ENCODE results near the gene SNX32. TPM values are rescaled to one million over a fixed set of nuclear protein-coding genes. Genes with fewer than 3 reads are reported as not detected.

Gene SNX32
- total RNA-seq, 1 experiment from 2014 or later = not detected

- POLR2A ChIA-PET = interaction anchor here (0.6 to 5.3 kb wide), 15 partner anchors 10 to 530 kb away, joined by 3 to 84 read pairs (median 4); partner anchors contain the start of genes CCDC85B, FIBP, KAT5 and PCNX3
- Histone ChIP-seq H4K20me1 (ENCODE audit: insufficient read depth) (peaks cover 15% of the 10 kb centered on the region; the same call in 1 of the 2 replicates), H3K79me2 (ENCODE audit: insufficient read depth, low read length) (peaks cover 62% of the 10 kb centered on the region), H3K27me3 (ENCODE audit: insufficient read depth, low read length) (no peaks in the 10 kb centered on the region), H3K4me3 (replicated peaks in 1 of 2; ENCODE audit: low read depth in 1 of 2, low read length in 2 of 2) (peak within 1 kb of the TSS; percentile 85 to 100), H3K9ac (ENCODE audit: low read length) (peak within 1 kb of the TSS; percentile 99), H3K9me3 (ENCODE audit: control insufficient read depth in 1 of 2, insufficient read depth in 1 of 2, low read depth in 1 of 2, low read length in 2 of 2) (no peaks in the 10 kb centered on the region), H3K9me2 (ENCODE audit: insufficient read depth) (no peaks in the 10 kb centered on the region), H2AFZ (ENCODE audit: low read depth, low read length, poor library complexity, severe bottlenecking) (peak within 1 kb of the TSS; percentile 50), H3K27ac (ENCODE audit: low read depth, low read length) (peak within 1 kb of the TSS; percentile 97), H3K36me3 (ENCODE audit: control insufficient read depth in 1 of 2, insufficient read depth in 2 of 2, low read length in 2 of 2) (peaks cover 27 to 43% of the 10 kb centered on the region in 2 experiments), H3K4me2 (ENCODE audit: low read length) (peak within 1 kb of the TSS; percentile 77), H3K4me1 (ENCODE audit: control insufficient read depth in 1 of 2, insufficient read depth in 2 of 2, low read length in 2 of 2) (peaks cover 23 to 44% of the 10 kb centered on the region in 2 experiments)
- no TSS peak for BruUV-seq (replicated peaks)
- ATAC-seq = peak; percentile 62
- peak; percentile 92 for DNase-seq (ENCODE audit: low read depth, low spot score)
- RAD21 ChIA-PET (ENCODE audit: low non-redundant PET in 1 of 2, low total read pairs in 2 of 2, uncharacterized antibody in 2 of 2, unreplicated experiment in 2 of 2) = no interaction called here
- peak; percentile 99 for TF ChIP-seq POLR2AphosphoS5 (IDR thresholded peaks at IDR 0.05; ENCODE audit: low read depth, low read length)
- TF ChIP-seq TCF7L2 (IDR thresholded peaks at IDR 0.05; ENCODE audit: borderline replicate concordance, extremely low read depth, insufficient read depth, insufficient read length) = peak; percentile 62
- peak; percentile 96 for TF ChIP-seq POLR2A (IDR thresholded peaks at IDR 0.05; ENCODE audit: borderline replicate concordance, extremely low read depth, insufficient read depth, insufficient read length)
- TF ChIP-seq MAX (IDR thresholded peaks at IDR 0.05) = no peak
- CTCF ChIA-PET = interaction anchor here (0.6 to 4.3 kb wide), 3 partner anchors 27 to 78 kb away, joined by 4 to 82 read pairs (median 16); partner anchors contain the start of genes AP5B1, CCDC85B and FIBP
- intact Hi-C loops (cut with micrococcal nuclease) = loop anchor here (1.0 kb wide), 1 partner anchor 146 kb away; the partner anchor contains the start of gene KAT5
These were observed 24.3 kb downstream of the SNX32 start, which contains the start of gene CFL1 for GRCh38 chr11:65857853-65858680. Gene CFL1, minus strand, starts transcription at chr11:65858180. Its CDS starts 81 bp downstream, at chr11:65858099.

GRCh38 chr11:65858681-65859087 lies 24.9 kb downstream of the SNX32 start:
- POLR2A ChIA-PET = interaction anchor here (0.6 to 5.3 kb wide), 18 partner anchors 7 to 530 kb away, joined by 3 to 84 read pairs (median 6); partner anchors contain the start of genes BANF1, CCDC85B, FIBP and FOSL1
- intact Hi-C loops (cut with micrococcal nuclease) = loop anchor here (1.0 kb wide), 2 partner anchors 146 to 243 kb away; partner anchors contain the start of genes KAT5 and PCNX3
- ATAC-seq = no peak
- Histone ChIP-seq H2AFZ (ENCODE audit: low read depth, low read length, poor library complexity, severe bottlenecking) (peak overlapping the region; percentile 50), H3K9me3 (ENCODE audit: control insufficient read depth in 1 of 2, insufficient read depth in 1 of 2, low read depth in 1 of 2, low read length in 2 of 2) (no peaks in the 10 kb centered on the region), H3K9ac (ENCODE audit: low read length) (peak overlapping the region; percentile 99), H3K4me2 (ENCODE audit: low read length) (peak overlapping the region; percentile 77), H4K20me1 (ENCODE audit: insufficient read depth) (peaks cover 15% of the 10 kb centered on the region; the same call in 1 of the 2 replicates), H3K27me3 (ENCODE audit: insufficient read depth, low read length) (no peaks in the 10 kb centered on the region), H3K27ac (ENCODE audit: low read depth, low read length) (peak overlapping the region; percentile 97), H3K9me2 (ENCODE audit: insufficient read depth) (no peaks in the 10 kb centered on the region), H3K4me1 (ENCODE audit: control insufficient read depth in 1 of 2, insufficient read depth in 2 of 2, low read length in 2 of 2) (peaks cover 23 to 44% of the 10 kb centered on the region in 2 experiments), H3K36me3 (ENCODE audit: control insufficient read depth in 1 of 2, insufficient read depth in 2 of 2, low read length in 2 of 2) (peaks cover 25 to 37% of the 10 kb centered on the region in 2 experiments), H3K4me3 (replicated peaks in 1 of 2; ENCODE audit: low read depth in 1 of 2, low read length in 2 of 2) (peak overlapping the region; percentile 85 to 100), H3K79me2 (ENCODE audit: insufficient read depth, low read length) (peaks cover 63% of the 10 kb centered on the region)
- no TSS peak for BruUV-seq (replicated peaks)
- DNase-seq (ENCODE audit: low read depth, low spot score) = no peak
- RAD21 ChIA-PET (ENCODE audit: low non-redundant PET in 1 of 2, low total read pairs in 2 of 2, uncharacterized antibody in 2 of 2, unreplicated experiment in 2 of 2) = interaction anchor here in 1 of 2 experiments (1.1 kb wide), 1 partner anchor 30 kb away, joined by 3 read pairs; no protein-coding TSS in a partner anchor
- CTCF ChIA-PET = interaction anchor here (0.6 to 4.3 kb wide), 6 partner anchors 20 to 147 kb away, joined by 3 to 82 read pairs (median 10); partner anchors contain the start of genes AP5B1, CCDC85B, FIBP and KAT5
- no peak for TF ChIP-seq EGR1 (IDR thresholded peaks at IDR 0.05; ENCODE audit: low read depth)
- TF ChIP-seq RAD21 (IDR thresholded peaks at IDR 0.05; ENCODE audit: low read depth) = no peak
- no peak for TF ChIP-seq REST (IDR thresholded peaks at IDR 0.05; ENCODE audit: low read depth)
- no peak for TF ChIP-seq EZH2phosphoT487 (IDR thresholded peaks at IDR 0.05; ENCODE audit: borderline replicate concordance)
- TF ChIP-seq TCF7L2 (IDR thresholded peaks at IDR 0.05; ENCODE audit: borderline replicate concordance, extremely low read depth, insufficient read depth, insufficient read length) = no peak
- no peak for TF ChIP-seq MAX (IDR thresholded peaks at IDR 0.05)
- no peak for TF ChIP-seq ZNF274 (IDR thresholded peaks at IDR 0.05; ENCODE audit: low read depth, low read length)

Data from HCT116 (cell line).